HG02885 (cell line): ENCODE measurements around the gene RARS2.

Source experiments
- ATAC-seq: cut with Tn5 transposase; IDR thresholded peaks from one replicate; pipeline ENCODE4 v1.9.1; 2021; ENCODE audit warnings: mild to moderate bottlenecking; ENCODE audit not compliant: unreplicated experiment, poor library complexity

Gene RARS2

GRCh38 chr6:87574237-87574804 is 15.5 kb downstream of the RARS2 start:
- peak; percentile 58 for ATAC-seq

- ATAC-seq: no peak
Measured at GRCh38 chr6:87573307-87574024, 16.3 kb downstream of the RARS2 start.

- ATAC-seq: peak; percentile 71
Measured at GRCh38 chr6:87572883-87573282, 16.9 kb downstream of the RARS2 start.

- ATAC-seq: no peak
Measured at GRCh38 chr6:87572021-87572420, 17.8 kb downstream of the RARS2 start.

GRCh38 chr6:87561017-87561416 is 28.8 kb downstream of the RARS2 start:
- ATAC-seq: no peak

GRCh38 chr6:87558446-87558845 is 31.3 kb downstream of the RARS2 start:
- no peak for ATAC-seq

GRCh38 chr6:87555506-87555905 is 34.3 kb downstream of the RARS2 start:
- no peak for ATAC-seq

- ATAC-seq: no peak
Measured at GRCh38 chr6:87553159-87553765, 36.5 kb downstream of the RARS2 start.

- ATAC-seq: no peak
Measured at GRCh38 chr6:87551799-87552198, 38.0 kb downstream of the RARS2 start.

- ATAC-seq: no peak
Measured at GRCh38 chr6:87544474-87544735, 45.4 kb downstream of the RARS2 start.

GRCh38 chr6:87543696-87544473 is 45.9 kb downstream of the RARS2 start:
- no peak for ATAC-seq

- ATAC-seq: no peak
Measured at GRCh38 chr6:87541744-87542143, 48.0 kb downstream of the RARS2 start.

- no peak for ATAC-seq
Measured at GRCh38 chr6:87541041-87541440, 48.7 kb downstream of the RARS2 start.

GRCh38 chr6:87540539-87540938 is 49.2 kb downstream of the RARS2 start:
- ATAC-seq: no peak

- no peak for ATAC-seq
Measured at GRCh38 chr6:87539554-87539953, 50.2 kb downstream of the RARS2 start.

GRCh38 chr6:87538510-87539260 is 51.1 kb downstream of the RARS2 start:
- ATAC-seq: no peak

- ATAC-seq: no peak
Measured at GRCh38 chr6:87534377-87535047, 55.3 kb downstream of the RARS2 start.

GRCh38 chr6:87529221-87529620 is 60.6 kb downstream of the RARS2 start:
- ATAC-seq: no peak

GRCh38 chr6:87522686-87523085 is 67.1 kb downstream of the RARS2 start:
- no peak for ATAC-seq

GRCh38 chr6:87518453-87518852 is 71.3 kb downstream of the RARS2 start:
- no peak for ATAC-seq
